Epidermal melanocyte (primary cell): Measurements from ENCODE around the gene NOCT.
"Not testable (repeated sequence)": the region's sequence is repeated elsewhere in the genome, so short reads cannot be mapped to it uniquely, and the experiment has no call there.

Experiments used
- DNase-seq: peaks from one replicate; pipeline ENCODE4 v3.0.0; 2011; ENCODE audit warnings: low spot score; ENCODE audit not compliant: insufficient read length

The NOCT gene

GRCh38 chr4:139015269-139015947 lies at the start of gene NOCT:
TSS of gene NOCT (plus strand) at chr4:139015781. CDS start at chr4:139015982, 201 bp downstream.
- DNase-seq, result peak; percentile 76

GRCh38 chr4:138967313-138967712 lies 48.3 kb upstream of the NOCT start:
- DNase-seq, result no peak

GRCh38 chr4:138972956-138973801 lies 42.4 kb upstream of the NOCT start:
- no peak for DNase-seq

- no peak for DNase-seq
Measured at GRCh38 chr4:138975225-138975624, 40.4 kb upstream of the NOCT start.

- DNase-seq, result no peak
Measured at GRCh38 chr4:138976526-138976925, 39.1 kb upstream of the NOCT start.

- DNase-seq, result no peak
Measured at GRCh38 chr4:138977524-138977923, 38.1 kb upstream of the NOCT start.

GRCh38 chr4:138978028-138978585 lies 37.5 kb upstream of the NOCT start:
- no peak for DNase-seq

- no peak for DNase-seq
Measured at GRCh38 chr4:138978600-138978999, 37.0 kb upstream of the NOCT start.

- no peak for DNase-seq
Measured at GRCh38 chr4:138979742-138980141, 35.8 kb upstream of the NOCT start.

GRCh38 chr4:138981930-138982390 lies 33.6 kb upstream of the NOCT start:
- no peak for DNase-seq

- DNase-seq, result no peak
Measured at GRCh38 chr4:138982754-138983153, 32.8 kb upstream of the NOCT start.

GRCh38 chr4:138983690-138984089 lies 31.9 kb upstream of the NOCT start:
- DNase-seq, result no peak

- DNase-seq, result no peak
Measured at GRCh38 chr4:138984647-138985046, 30.9 kb upstream of the NOCT start.

GRCh38 chr4:138992676-138993075 lies 22.9 kb upstream of the NOCT start:
- DNase-seq, result no peak

GRCh38 chr4:138996090-138996489 lies 19.5 kb upstream of the NOCT start:
- DNase-seq, result no peak

- DNase-seq, result no peak
Measured at GRCh38 chr4:138999666-139000065, 15.9 kb upstream of the NOCT start.

GRCh38 chr4:139000134-139000533 lies 15.4 kb upstream of the NOCT start:
- DNase-seq, result not testable (repeated sequence)

- DNase-seq, result not testable (repeated sequence)
Measured at GRCh38 chr4:139001430-139001829, 14.2 kb upstream of the NOCT start.

- not testable (repeated sequence) for DNase-seq
Measured at GRCh38 chr4:139003668-139004067, 11.9 kb upstream of the NOCT start.

- no peak for DNase-seq
Measured at GRCh38 chr4:139005774-139006173, 9.8 kb upstream of the NOCT start.

- no peak for DNase-seq
Measured at GRCh38 chr4:139007640-139008039, 7.9 kb upstream of the NOCT start.

- DNase-seq, result not testable (repeated sequence)
Measured at GRCh38 chr4:139008278-139008677, 7.3 kb upstream of the NOCT start.
